Gastroesophageal sphincter (tissue), 4 donors: ENCODE results near the gene CCL25. TPM values are rescaled to one million over a fixed set of nuclear protein-coding genes. Genes with fewer than 3 reads are reported as not detected.

Source experiments
- ATAC-seq: fragments of 150-250 bp; one replicate; pipeline ENCODE4 v1.9.1; 2016; ENCODE audit warnings: mild to moderate bottlenecking, moderate library complexity
- H3K27ac ChIP-seq, 4 donors: fragments of 200-600 bp; sonication (generic) in 3 of 4; 1 replicate in 3 of 4; 2 replicates in 1 of 4; pipeline ENCODE4 v1.5.1; 2016 to 2019
- H3K27me3 ChIP-seq: fragments of 200-600 bp; sonication (generic); one replicate; pipeline ENCODE4 v1.5.1; 2019
- H3K36me3 ChIP-seq, 2 donors: fragments of 200-600 bp; sonication (generic); one replicate each; pipeline ENCODE4 v1.5.1; 2019; ENCODE audit warnings: control low read depth in 1 of 2
- H3K4me1 ChIP-seq, 3 donors: fragments of 200-600 bp; sonication (generic); 1 replicate in 2 of 3; 2 replicates in 1 of 3; pipeline ENCODE4 v1.5.1; 2016 to 2019; ENCODE audit warnings: control low read depth in 2 of 3
- H3K4me3 ChIP-seq, 2 donors: fragments of 200-600 bp; sonication (generic); one replicate each; pipeline ENCODE4 v1.5.1; 2019; ENCODE audit warnings: mild to moderate bottlenecking in 1 of 2, moderate library complexity in 1 of 2
- H3K9me3 ChIP-seq, 3 donors: fragments of 200-600 bp; sonication (generic); one replicate each; pipeline ENCODE4 v1.5.1; 2017 to 2019; ENCODE audit warnings: control low read depth in 2 of 3
- EP300 ChIP-seq: sonication (generic); formaldehyde crosslinking; IDR thresholded peaks from one replicate; pipeline ENCODE4 v1.6.1; 2017; ENCODE audit warnings: antibody characterized with exemption, mild to moderate bottlenecking
- POLR2A ChIP-seq, 2 donors: fragments of 450-650 bp; IDR thresholded peaks; one replicate each; pipeline ENCODE4 v1.6.1; 2017; ENCODE audit warnings: antibody characterized with exemption in 2 of 2, mild to moderate bottlenecking in 2 of 2, moderate library complexity in 1 of 2
- POLR2AphosphoS5 ChIP-seq: sonication (generic); formaldehyde crosslinking; IDR thresholded peaks from one replicate; pipeline ENCODE4 v1.6.1; 2017; ENCODE audit warnings: antibody characterized with exemption
- WGBS, 2 donors: methylation state at CpG; one replicate each; pipeline ENCODE4 v1.1.5; 2018; ENCODE audit warnings: low coverage in 1 of 2; 5-methylcytosine and 5-hydroxymethylcytosine counted together
- total RNA-seq, 4 donors: library from RNA; depleted of rRNA; stranded (reverse); fragments of >200 nt; gene quantifications; one replicate each; pipeline ENCODE4 v1.1.0, GENCODE V29; 2016
- TF ChIP-seq, protein P1 (sequence below), 4 experiments: fragments of 200-600 bp in 2 of 4; fragments of 450-650 bp in 2 of 4; sonication (generic) in 1 of 4; IDR thresholded peaks; one replicate each; pipeline ENCODE4 v1.5.1; 2017 to 2019; ENCODE audit warnings: antibody characterized with exemption in 4 of 4, mild to moderate bottlenecking in 2 of 4, moderate library complexity in 2 of 4

Gene CCL25
- total RNA-seq, 4 donors from 2014 or later = not detected

DNA sequence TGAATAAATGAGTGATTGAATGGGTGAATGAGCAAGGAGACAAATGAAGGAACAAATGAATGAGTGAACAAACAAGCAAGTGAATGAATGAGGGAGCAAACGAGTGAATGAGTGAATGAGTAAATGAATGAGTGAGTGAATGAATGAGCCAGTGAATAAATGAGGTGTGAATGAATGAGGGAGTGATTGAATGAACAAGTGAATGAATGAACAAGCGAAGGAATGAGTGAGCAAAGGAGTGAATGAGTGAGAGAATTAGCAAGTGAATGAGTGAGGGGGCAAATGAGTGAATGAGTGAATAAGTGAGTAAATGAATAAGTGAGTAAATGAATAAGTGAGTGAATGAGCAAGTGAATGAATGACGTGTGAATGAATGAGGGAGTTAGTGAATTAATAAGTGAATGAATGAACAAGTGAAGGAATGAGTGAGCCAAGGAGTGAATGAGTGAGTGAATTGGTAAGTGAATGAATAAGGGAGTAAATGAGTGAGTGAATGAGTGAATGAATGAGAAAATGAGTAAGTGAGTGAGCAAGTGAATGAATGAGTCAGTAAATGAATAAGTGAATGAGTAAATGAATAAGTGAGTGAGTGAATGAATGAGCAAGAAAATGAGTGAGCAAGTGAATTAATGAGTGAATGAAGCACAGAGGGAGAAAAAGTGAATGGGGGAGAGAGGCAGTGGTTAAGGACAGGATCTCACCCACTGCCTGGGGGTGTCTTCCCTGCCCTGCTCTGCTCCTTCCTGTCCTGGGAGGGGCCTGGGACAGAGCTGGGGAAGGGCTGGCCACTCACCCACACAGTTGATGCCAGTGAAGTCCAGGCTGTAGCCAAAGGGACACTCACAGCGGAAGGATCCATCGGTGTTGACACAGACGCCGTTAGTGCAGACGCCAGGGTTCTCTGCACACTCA is 36.4 kb downstream of the CCL25 start:
- 73 to 79% methylated on average over 3 to 4 of the region's 8 CpGs for WGBS, 2 donors
- no peak for TF ChIP-seq POLR2AphosphoS5
- TF ChIP-seq EP300 = no peak
- no peak for TF ChIP-seq POLR2A (IDR thresholded peaks at IDR 0.05)
- TF ChIP-seq, protein P1, sequence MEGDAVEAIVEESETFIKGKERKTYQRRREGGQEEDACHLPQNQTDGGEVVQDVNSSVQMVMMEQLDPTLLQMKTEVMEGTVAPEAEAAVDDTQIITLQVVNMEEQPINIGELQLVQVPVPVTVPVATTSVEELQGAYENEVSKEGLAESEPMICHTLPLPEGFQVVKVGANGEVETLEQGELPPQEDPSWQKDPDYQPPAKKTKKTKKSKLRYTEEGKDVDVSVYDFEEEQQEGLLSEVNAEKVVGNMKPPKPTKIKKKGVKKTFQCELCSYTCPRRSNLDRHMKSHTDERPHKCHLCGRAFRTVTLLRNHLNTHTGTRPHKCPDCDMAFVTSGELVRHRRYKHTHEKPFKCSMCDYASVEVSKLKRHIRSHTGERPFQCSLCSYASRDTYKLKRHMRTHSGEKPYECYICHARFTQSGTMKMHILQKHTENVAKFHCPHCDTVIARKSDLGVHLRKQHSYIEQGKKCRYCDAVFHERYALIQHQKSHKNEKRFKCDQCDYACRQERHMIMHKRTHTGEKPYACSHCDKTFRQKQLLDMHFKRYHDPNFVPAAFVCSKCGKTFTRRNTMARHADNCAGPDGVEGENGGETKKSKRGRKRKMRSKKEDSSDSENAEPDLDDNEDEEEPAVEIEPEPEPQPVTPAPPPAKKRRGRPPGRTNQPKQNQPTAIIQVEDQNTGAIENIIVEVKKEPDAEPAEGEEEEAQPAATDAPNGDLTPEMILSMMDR (IDR thresholded peaks at IDR 0.05) = no peak
- Histone ChIP-seq H3K36me3 (no peaks in the 10 kb centered on the region), H3K27ac (no peak overlapping the region), H3K4me1 (no peaks in the 10 kb centered on the region), H3K9me3 (peaks cover 0 to 18% (median 0%) of the 10 kb centered on the region in 3 donors), H3K27me3 (peaks cover 30% of the 10 kb centered on the region), H3K4me3 (no peak overlapping the region)
- ATAC-seq = no peak

DNA sequence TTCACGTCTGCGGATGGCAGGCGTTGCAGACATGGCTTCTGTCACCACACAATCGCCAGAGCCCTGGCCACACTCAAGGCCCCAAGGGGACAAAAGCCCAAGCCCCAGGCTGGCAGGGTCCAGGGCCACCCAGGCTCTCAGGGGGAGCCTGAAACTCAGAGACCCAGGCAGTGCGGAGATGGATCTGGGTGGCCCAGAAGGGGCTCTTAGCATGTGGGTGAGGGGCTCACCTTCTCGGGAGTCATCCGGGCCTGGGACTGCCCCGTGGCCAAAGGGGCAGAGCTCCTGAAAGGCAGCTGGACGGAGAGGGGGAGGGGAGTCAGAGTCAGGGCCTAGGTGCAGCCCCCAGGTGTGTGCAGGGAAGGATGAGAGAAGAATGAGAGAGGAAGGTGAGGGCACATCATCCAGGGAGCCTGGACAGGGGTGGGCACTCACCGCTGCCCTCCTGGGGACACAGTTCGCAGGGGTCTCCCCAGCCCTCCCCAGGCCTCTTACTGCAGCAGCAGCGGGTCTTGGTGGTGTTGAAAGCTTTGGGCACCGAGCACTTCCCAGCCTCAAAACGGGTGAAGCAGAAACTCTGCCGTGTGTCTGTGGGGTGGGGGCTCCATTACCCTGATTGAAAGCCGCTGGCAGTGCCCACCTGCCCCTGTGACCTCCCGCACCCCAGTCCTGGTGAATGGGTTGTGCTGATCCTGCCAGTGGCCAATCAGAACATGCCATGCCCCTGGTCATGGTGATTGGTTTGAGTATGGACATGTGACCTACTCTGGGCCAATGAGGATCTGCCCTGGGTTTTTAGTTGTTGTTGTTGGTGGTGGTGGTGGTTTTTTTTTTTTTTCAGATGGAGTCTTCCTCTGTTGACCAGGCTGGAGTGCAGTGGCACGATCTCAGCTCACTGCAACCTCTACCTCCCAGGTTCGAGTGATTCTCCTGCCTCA is 37.4 kb downstream of the CCL25 start:
- WGBS, 2 donors = 79% methylated on average over 4 to 10 of the region's 19 CpGs
- no peak for ATAC-seq
- TF ChIP-seq POLR2A (IDR thresholded peaks at IDR 0.05) = no peak
- Histone ChIP-seq H3K27me3 (peaks cover 30% of the 10 kb centered on the region), H3K9me3 (peaks cover 0 to 27% (median 0%) of the 10 kb centered on the region in 3 donors), H3K36me3 (no peaks in the 10 kb centered on the region), H3K27ac (no peak overlapping the region), H3K4me3 (no peak overlapping the region), H3K4me1 (no peaks in the 10 kb centered on the region)

DNA sequence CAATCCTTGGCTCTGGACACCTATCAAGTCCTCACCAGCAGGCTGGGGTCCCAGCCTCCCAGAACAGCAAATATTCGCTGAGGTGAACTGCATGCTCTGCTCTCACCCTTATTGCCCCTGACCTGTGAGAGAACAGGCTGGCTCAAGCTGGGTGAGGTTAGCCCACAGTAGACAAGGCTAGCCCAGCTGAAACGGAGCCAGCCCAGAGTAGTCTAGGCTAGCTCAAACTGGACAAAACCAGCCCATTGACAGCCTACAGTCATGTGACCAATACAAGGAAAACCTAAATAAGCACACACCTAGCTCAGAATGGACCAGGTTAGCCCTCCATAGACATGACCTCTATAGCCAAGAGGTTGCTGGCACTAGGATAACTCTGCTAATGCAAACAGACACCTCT is 38.4 kb downstream of the CCL25 start:
- Histone ChIP-seq H3K4me1 (no peaks in the 10 kb centered on the region), H3K9me3 (peaks cover 0 to 37% (median 3%) of the 10 kb centered on the region in 3 donors), H3K4me3 (no peak overlapping the region), H3K36me3 (no peaks in the 10 kb centered on the region), H3K27me3 (peaks cover 26% of the 10 kb centered on the region), H3K27ac (no peak overlapping the region)
- ATAC-seq = no peak
- TF ChIP-seq, protein P1 (IDR thresholded peaks at IDR 0.05) = no peak
- TF ChIP-seq EP300 = no peak
- no peak for TF ChIP-seq POLR2AphosphoS5
- TF ChIP-seq POLR2A (IDR thresholded peaks at IDR 0.05) = no peak
- no CpG with 5 or more reads among the region's 2 CpGs for WGBS, 2 donors

DNA sequence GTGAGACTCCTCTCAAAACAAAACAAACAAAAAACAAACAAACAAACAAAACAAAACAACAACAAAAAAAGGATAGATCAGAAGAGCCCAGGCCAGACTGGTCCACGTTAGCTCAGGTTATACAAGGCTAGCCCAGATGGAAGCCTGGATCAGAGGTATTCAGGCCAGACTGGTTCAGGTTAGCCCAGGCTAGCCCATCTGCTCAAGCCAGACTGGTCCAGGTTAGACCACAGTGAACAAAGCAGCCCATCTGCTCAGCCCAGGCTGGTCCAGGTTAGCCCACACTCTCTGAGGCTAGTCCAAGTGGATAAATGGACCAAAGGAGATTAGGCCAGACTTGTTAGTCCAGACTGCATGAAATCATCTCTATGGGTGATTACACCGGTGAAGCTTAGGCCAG is 41.2 kb downstream of the CCL25 start:
- Histone ChIP-seq H3K4me3 (no peak overlapping the region), H3K27ac (no peak overlapping the region), H3K27me3 (peaks cover 14% of the 10 kb centered on the region), H3K9me3 (peaks cover 0 to 54% (median 3%) of the 10 kb centered on the region in 3 donors), H3K4me1 (no peaks in the 10 kb centered on the region), H3K36me3 (no peaks in the 10 kb centered on the region)
- no peak for ATAC-seq
- WGBS, 2 donors = 80 to 100% methylated on average over 1 of the region's 2 CpGs
- TF ChIP-seq, protein P1 (IDR thresholded peaks at IDR 0.05) = no peak
- TF ChIP-seq POLR2AphosphoS5 = no peak
- no peak for TF ChIP-seq EP300
- TF ChIP-seq POLR2A (IDR thresholded peaks at IDR 0.05) = no peak

DNA sequence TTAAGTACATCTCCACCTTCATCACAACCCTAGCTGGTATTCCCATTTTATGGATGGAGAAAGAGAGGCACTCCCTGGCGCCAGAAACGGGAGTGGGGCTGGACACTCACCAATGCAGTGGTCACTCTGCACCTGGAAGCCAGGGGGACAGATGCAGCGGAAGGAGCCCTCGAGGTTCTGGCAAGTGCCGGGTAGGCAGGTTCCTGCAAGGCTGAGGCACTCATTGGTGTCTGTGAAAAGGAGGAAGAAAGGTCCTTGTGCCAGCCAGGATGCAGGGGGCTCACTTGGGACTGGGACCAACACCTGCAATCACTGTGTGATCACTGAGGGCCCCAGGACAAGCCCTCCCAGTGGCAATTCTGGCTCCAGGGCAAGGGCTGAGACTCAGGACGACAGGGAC is 41.8 kb downstream of the CCL25 start:
- 73 to 75% methylated on average over 1 to 5 of the region's 6 CpGs for WGBS, 2 donors
- no peak overlapping the region for H3K27ac ChIP-seq
- ATAC-seq = no peak
- no peaks in the 10 kb centered on the region for H3K36me3 ChIP-seq
- H3K4me3 ChIP-seq = no peak overlapping the region
- no peak for TF ChIP-seq POLR2AphosphoS5
- peaks cover 0 to 54% (median 3%) of the 10 kb centered on the region in 3 donors for H3K9me3 ChIP-seq
- no peaks in the 10 kb centered on the region for H3K4me1 ChIP-seq
- H3K27me3 ChIP-seq = peaks cover 14% of the 10 kb centered on the region
